IMR-90 (cell line): ENCODE results near the gene MYPOP. TPM values are rescaled to one million over a fixed set of nuclear protein-coding genes. Genes with fewer than 3 reads are reported as not detected.

Experiments used
- ATAC-seq: fragments of 200-7000 bp; cut with Tn5 transposase; 2 replicates; pipeline ENCODE4 v1.9.1; 2020; ENCODE audit warnings: low read depth, mild to moderate bottlenecking, moderate library complexity
- BruUV-seq: library from RNA; stranded (reverse); fragments of 400-500 nt; replicated peaks from 2 replicates; lab custom pipeline; 2021; lab: Mats Ljungman, UMichigan
- CTCF ChIA-PET: fragments of 300-600 bp; formaldehyde crosslinking; extraction: SDS; loops from one replicate; lab custom pipeline; 2021; ENCODE audit warnings: antibody characterized with exemption; lab: Yijun Ruan, JAX
- POLR2A ChIA-PET: fragments of 300-600 bp; sonication (Branson Sonifier 250); formaldehyde crosslinking; loops from one replicate; lab custom pipeline; 2022; ENCODE audit warnings: antibody characterized with exemption; ENCODE audit not compliant: unreplicated experiment; lab: Charles Lee
- DNase-seq: peaks from one replicate; pipeline ENCODE4 v3.0.0; 2013
- H2AFZ ChIP-seq: replicated peaks from 2 replicates; pipeline ENCODE3; 2013; ENCODE audit warnings: low read length, mild to moderate bottlenecking; ENCODE audit not compliant: poor library complexity
- H2AK5ac ChIP-seq: 2 replicates; pipeline ENCODE4 v1.6.1; 2013; ENCODE audit warnings: low read depth, low read length, inconsistent platforms
- H2AK9ac ChIP-seq: replicated peaks from 2 replicates; pipeline ENCODE3; 2013; ENCODE audit warnings: mild to moderate bottlenecking, low read depth, low read length, moderate library complexity; ENCODE audit not compliant: poor library complexity
- H2BK120ac ChIP-seq: 2 replicates; pipeline ENCODE4 v1.6.1; 2013; ENCODE audit warnings: low read depth, low read length, inconsistent platforms
- H2BK15ac ChIP-seq: 3 replicates; pipeline ENCODE4 v1.6.1; 2013; ENCODE audit warnings: low read depth, low read length, inconsistent platforms
- H2BK20ac ChIP-seq: 2 replicates; pipeline ENCODE4 v1.6.1; 2013; ENCODE audit warnings: low read depth, mild to moderate bottlenecking, inconsistent platforms, low read length, moderate library complexity
- H2BK5ac ChIP-seq: 2 replicates; pipeline ENCODE4 v1.6.1; 2013; ENCODE audit warnings: mild to moderate bottlenecking, low read depth, low read length, inconsistent platforms; ENCODE audit not compliant: poor library complexity, severe bottlenecking
- H3K14ac ChIP-seq: replicated peaks from 2 replicates; pipeline ENCODE4 v1.6.1; 2013; ENCODE audit warnings: low read depth, low read length, inconsistent platforms
- H3K18ac ChIP-seq: 2 replicates; pipeline ENCODE4 v1.6.1; 2013; ENCODE audit warnings: low read depth, low read length, control low read depth
- H3K23ac ChIP-seq: 2 replicates; pipeline ENCODE4 v1.6.1; 2013; ENCODE audit warnings: low read depth, low read length, inconsistent platforms
- H3K27ac ChIP-seq: 2 replicates; pipeline ENCODE4 v1.5.1; 2013; ENCODE audit warnings: mild to moderate bottlenecking, control low read depth, low read length; ENCODE audit not compliant: insufficient read depth
- H3K27me3 ChIP-seq: 2 replicates; pipeline ENCODE4 v1.6.1; 2013; ENCODE audit warnings: low read length; ENCODE audit not compliant: control insufficient read depth, insufficient read depth
- H3K36me3 ChIP-seq: 2 replicates; pipeline ENCODE4 v1.6.1; 2013; ENCODE audit warnings: low read length, mixed read lengths; ENCODE audit not compliant: control insufficient read depth, insufficient read depth
- H3K4ac ChIP-seq: 2 replicates; pipeline ENCODE4 v1.6.1; 2013; ENCODE audit warnings: low read depth, low read length, inconsistent platforms
- H3K4me1 ChIP-seq: 2 replicates; pipeline ENCODE4 v1.6.1; 2013; ENCODE audit warnings: low read length, mixed read lengths; ENCODE audit not compliant: control insufficient read depth, insufficient read depth
- H3K4me2 ChIP-seq: 2 replicates; pipeline ENCODE4 v1.6.1; 2013; ENCODE audit warnings: low read depth, mild to moderate bottlenecking, control low read depth, low read length, moderate library complexity
- H3K4me3 ChIP-seq: 2 replicates; pipeline ENCODE4 v1.5.1; 2013; ENCODE audit warnings: low read depth, mild to moderate bottlenecking, control low read depth, low read length, moderate library complexity; ENCODE audit not compliant: insufficient read depth
- H3K56ac ChIP-seq: 2 replicates; pipeline ENCODE4 v1.6.1; 2013; ENCODE audit warnings: low read length, inconsistent platforms; ENCODE audit not compliant: insufficient read depth; ENCODE audit errors: extremely low read depth
- H3K79me1 ChIP-seq, 2 experiments: 2 replicates each; pipeline ENCODE4 v1.6.1; 2013; ENCODE audit warnings: low read length in 2 of 2, inconsistent platforms in 1 of 2, low read depth in 1 of 2
- H3K9ac ChIP-seq: 2 replicates; pipeline ENCODE4 v1.6.1; 2013; ENCODE audit warnings: low read depth, low read length, control low read depth
- H3K9me1 ChIP-seq: 2 replicates; pipeline ENCODE4 v1.6.1; 2013; ENCODE audit warnings: low read length, inconsistent platforms; ENCODE audit not compliant: insufficient read depth
- H3K9me3 ChIP-seq: 2 replicates; pipeline ENCODE4 v1.6.1; 2013; ENCODE audit warnings: low read length; ENCODE audit not compliant: control insufficient read depth, insufficient read depth
- H4K20me1 ChIP-seq: 2 replicates; pipeline ENCODE4 v1.6.1; 2013; ENCODE audit warnings: low read length, inconsistent platforms; ENCODE audit not compliant: insufficient read depth
- H4K5ac ChIP-seq: 2 replicates; pipeline ENCODE4 v1.6.1; 2013; ENCODE audit warnings: mild to moderate bottlenecking, low read depth, low read length, control low read depth
- H4K8ac ChIP-seq, 2 experiments: 2 replicates each; pipeline ENCODE4 v1.6.1; 2013; ENCODE audit warnings: low read depth in 2 of 2, low read length in 2 of 2, control low read depth in 1 of 2, inconsistent platforms in 1 of 2
- H4K91ac ChIP-seq: 2 replicates; pipeline ENCODE4 v1.6.1; 2013; ENCODE audit warnings: low read depth, low read length, inconsistent platforms; ENCODE audit not compliant: insufficient read depth
- NFE2L2 ChIP-seq: fragments of 150-350 bp; IDR thresholded peaks from 2 replicates; pipeline ENCODE4 v1.6.1; 2016; ENCODE audit warnings: low read depth, mild to moderate bottlenecking, low read length
- RCOR1 ChIP-seq: IDR thresholded peaks from 2 replicates; pipeline ENCODE4 v1.6.1; 2012; ENCODE audit warnings: mild to moderate bottlenecking, low read length, improper control_type of control experiment; ENCODE audit not compliant: insufficient replicate concordance
- WGBS, 2 experiments: methylation state at CpG; one replicate each; pipeline versions ENCODE4 v1.1.5 to v1.1.7; 2013; ENCODE audit warnings: missing lambda C conversion rate in 2 of 2; ENCODE audit not compliant: insufficient read length in 1 of 2; ENCODE audit errors: extremely low coverage in 2 of 2; 5-methylcytosine and 5-hydroxymethylcytosine counted together
- dilution Hi-C: fragments of 300-500 bp; cut with HindIII; formaldehyde crosslinking; loops from one replicate; pipeline ENCODE4 v1.14.3; 2018; ENCODE audit warnings: low sequenced_read_pairs; ENCODE audit not compliant: unreplicated experiment
- in situ Hi-C: fragments of 300-500 bp; cut with MboI; formaldehyde crosslinking; loops from 3 replicates; pipeline ENCODE4 v1.14.3; 2019; ENCODE audit warnings: low sequenced_read_pairs, inconsistent platforms, mixed read lengths
- intact Hi-C: fragments of 100-400 bp; cut with micrococcal nuclease; formaldehyde crosslinking; loops from 2 replicates; pipeline ENCODE4 v1.10.0; 2022
- polyA plus RNA-seq, 3 experiments: library from polyadenylated mRNA; depleted of rRNA; stranded (reverse); fragments of >200 nt; gene quantifications; 2 replicates each; pipeline ENCODE4 v1.2.3, GENCODE V29; 2012; ENCODE audit warnings: low replicate concordance in 1 of 3
- total RNA-seq: library from RNA; depleted of rRNA; stranded (reverse); fragments of >200 nt; gene quantifications from 2 replicates; pipeline ENCODE4 v1.2.3, GENCODE V29; 2012

The MYPOP gene
- total and polyA plus RNA-seq, 2 of the 4 experiments (the other 2 are of a cell fraction), result 0.36 to 2.8 TPM

DNA sequence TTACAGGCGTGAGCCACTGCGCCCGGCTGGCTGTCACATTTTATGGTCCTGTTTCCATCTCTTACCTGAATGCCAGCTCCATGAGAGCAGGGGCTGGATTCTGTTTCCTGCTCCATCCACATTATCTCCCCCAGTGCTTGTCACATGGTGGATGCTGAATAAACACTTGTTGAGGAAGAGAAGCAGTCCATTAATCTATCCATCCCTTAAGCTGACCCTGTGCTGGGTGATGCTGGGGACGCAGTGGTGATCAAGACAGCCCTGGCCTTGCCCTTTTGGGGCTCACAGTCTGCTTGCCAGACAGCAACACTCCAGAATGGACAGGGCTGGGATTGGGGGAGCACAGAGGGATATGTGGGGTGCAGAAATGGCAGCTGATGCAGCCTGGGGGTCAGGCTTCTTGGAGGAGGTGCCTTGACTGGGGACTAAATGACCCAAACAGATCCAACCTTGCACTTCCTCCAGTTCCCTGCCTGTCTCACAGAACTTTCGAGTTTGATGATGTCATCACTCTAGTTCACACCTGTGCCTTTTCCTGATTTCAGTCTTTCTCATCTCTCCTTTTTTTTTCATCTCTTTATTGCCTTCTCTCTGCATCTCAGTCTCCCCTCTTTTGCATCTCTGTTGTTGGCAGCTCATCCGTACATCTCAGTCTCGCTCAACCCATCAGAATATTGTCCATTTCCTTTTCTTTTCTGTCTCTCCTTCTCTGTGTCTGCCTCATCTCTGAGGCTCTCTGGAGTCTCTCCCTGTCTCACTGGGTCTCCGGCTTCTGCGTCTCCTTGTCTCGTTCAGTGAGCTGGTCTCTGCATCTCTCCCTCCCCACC lies 21.1 kb downstream of the MYPOP start:
- Histone ChIP-seq H4K20me1 (peaks cover 15% of the 10 kb centered on the region), H3K9me3 (no peaks in the 10 kb centered on the region), H3K4me3 (no peak overlapping the region), H4K5ac (no peak overlapping the region), H2BK15ac (no peak overlapping the region), H2BK20ac (no peak overlapping the region), H4K91ac (no peak overlapping the region), H3K18ac (no peak overlapping the region), H3K9ac (no peak overlapping the region), H3K36me3 (peaks cover 7% of the 10 kb centered on the region; the same call in 1 of the 2 replicates), H3K9me1 (no peaks in the 10 kb centered on the region), H3K14ac (no peak overlapping the region), H2BK120ac (no peak overlapping the region), H3K79me1 (peaks cover 8 to 23% of the 10 kb centered on the region in 2 experiments), H3K23ac (no peak overlapping the region), H2AK5ac (no peak overlapping the region), H2AFZ (no peak overlapping the region), H3K27ac (no peak overlapping the region), H2AK9ac (no peak overlapping the region), H2BK5ac (no peak overlapping the region), H3K4ac (no peak overlapping the region), H3K56ac (no peak overlapping the region), H3K4me2 (no peak overlapping the region), H4K8ac (no peak overlapping the region), H3K27me3 (peaks cover 1% of the 10 kb centered on the region; the same call in 1 of the 2 replicates), H3K4me1 (peaks cover 11% of the 10 kb centered on the region)
- TF ChIP-seq RCOR1 (no peak), NFE2L2 (no peak)
- intact Hi-C loops (no loop called here), in situ Hi-C loops (no loop called here), dilution Hi-C loops (no loop called here)
- ChIA-PET CTCF (no interaction called here), POLR2A (no interaction called here)
- no peak for ATAC-seq
- DNase-seq, result no peak
- 88% methylated on average over 6 of the region's 10 CpGs; no CpG with 5 or more reads in 1 of the 2 experiments for WGBS, 2 experiments
- no TSS peak for BruUV-seq
